ENCODE measurements around the gene DDR1.

DNA sequence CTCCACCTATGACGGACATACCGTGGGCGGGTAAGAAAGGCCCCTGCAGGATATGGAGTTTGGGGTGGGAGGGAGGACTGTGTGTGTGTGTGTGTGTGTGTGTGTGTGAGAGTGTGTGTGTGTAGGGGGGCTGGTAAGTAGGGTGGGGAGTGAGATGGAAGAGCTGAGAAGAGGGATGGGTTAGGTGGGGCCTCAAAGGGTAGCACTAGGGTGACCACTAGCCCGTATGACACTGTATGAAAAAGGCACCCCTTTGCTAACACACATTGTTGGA lies 7.1 kb downstream of the DDR1 start:
- TF ChIP-seq POLR2A (IDR thresholded peaks at IDR 0.05), result no peak
- TF ChIP-seq CTCF (IDR thresholded peaks at IDR 0.05), result no peak

Data from gastroesophageal sphincter (tissue), 3 donors.